ENCODE measurements around the gene TRIO. TPM values are rescaled to one million over a fixed set of nuclear protein-coding genes. Genes with fewer than 3 reads are reported as not detected.
A peak's percentile ranks its signal among the peaks of the same experiment; 100 is the strongest.

Gene TRIO
- total and polyA plus RNA-seq, 2 of the 8 experiments (the other 6 are each of a cell fraction or from before 2014, with no cell fraction given) = 35.1 to 69.1 TPM

DNA sequence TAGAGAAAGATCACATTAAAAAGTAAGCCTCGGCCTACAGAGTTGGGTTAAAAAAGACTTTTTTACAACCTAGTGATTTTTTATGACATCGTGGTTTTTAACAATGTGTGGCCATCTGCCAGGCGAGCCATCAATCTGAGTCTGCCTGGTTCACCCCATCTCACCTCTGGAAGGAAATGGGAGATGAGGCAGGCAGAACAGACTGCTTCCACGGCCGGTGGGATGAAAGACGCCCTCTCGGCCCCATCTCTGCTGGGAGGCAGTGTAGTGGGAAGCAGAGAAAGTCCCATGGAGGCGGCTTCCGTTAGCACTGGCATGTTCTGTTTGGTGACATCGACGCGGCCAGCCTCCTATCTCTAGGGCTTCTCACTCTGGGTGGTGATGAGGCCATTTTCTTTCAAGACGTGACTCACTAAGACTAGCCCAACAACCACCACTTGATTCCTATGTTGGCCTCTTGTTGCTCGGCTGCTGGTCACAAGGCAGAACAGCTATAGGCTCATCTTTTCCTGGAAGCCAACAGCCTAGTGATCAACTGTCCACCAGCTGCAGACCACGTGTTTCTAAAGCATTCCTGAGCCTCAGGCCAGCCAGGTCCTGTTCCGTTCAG, 306.0 kb downstream of the TRIO start:
- ChIA-PET POLR2A (ENCODE audit: partially characterized antibody) (interaction anchor here (0.6 kb wide), 1 partner anchor 176 kb away, joined by 3 read pairs; no protein-coding TSS in a partner anchor), CTCF (ENCODE audit: partially characterized antibody) (no interaction called here)
- H3K18ac ChIP-seq (ENCODE audit: extremely low read depth, low read length) = no peak overlapping the region
- H3K9ac ChIP-seq (replicated peaks in 1 of 4; ENCODE audit: extremely low read depth in 1 of 4, low read depth in 3 of 4, low read length in 3 of 4) = no peak overlapping the region
- H2BK120ac ChIP-seq (replicated peaks; ENCODE audit: low read depth, low read length) = no peak overlapping the region
- H4K8ac ChIP-seq (ENCODE audit: extremely low read depth, insufficient read depth, low read length) = peak overlapping the region; percentile 53
- no peak overlapping the region for H2BK20ac ChIP-seq (ENCODE audit: low read length)
- H2AK5ac ChIP-seq (ENCODE audit: low read depth, low read length) = no peak overlapping the region
- H3K79me1 ChIP-seq (ENCODE audit: low read depth, low read length) = no peaks in the 10 kb centered on the region
- H2BK15ac ChIP-seq (ENCODE audit: low read length) = no peak overlapping the region
- no peaks in the 10 kb centered on the region for H3K23me2 ChIP-seq (ENCODE audit: low read depth, low read length)
- WGBS, 2 experiments (ENCODE audit: extremely low coverage in 1 of 2, insufficient coverage in 1 of 2, insufficient read length in 1 of 2, insufficient replicate concordance in 2 of 2, low coverage in 1 of 2, low lambda C conversion rate in 2 of 2, missing lambda C conversion rate in 1 of 2) = 91% methylated on average over 16 of the region's 16 CpGs; no CpG with 5 or more reads in 1 of the 2 experiments
- peaks cover 4 to 21% (median 13%) of the 10 kb centered on the region in 4 experiments for H3K4me1 ChIP-seq (replicated peaks in 1 of 4; ENCODE audit: control insufficient read depth in 3 of 4, insufficient read depth in 4 of 4, low read length in 3 of 4)
- no peak overlapping the region for H3K23ac ChIP-seq (ENCODE audit: insufficient read length)
- no peak overlapping the region for H3K4ac ChIP-seq (replicated peaks; ENCODE audit: insufficient read length, low read depth, low read length)
- no peak overlapping the region for H3K4me3 ChIP-seq (ENCODE audit: extremely low read depth in 1 of 4, insufficient read depth in 2 of 4, low read depth in 3 of 4, low read length in 4 of 4)
- H3K56ac ChIP-seq (replicated peaks; ENCODE audit: insufficient read length, low read depth, low read length) = no peak overlapping the region
- no peak overlapping the region for H4K91ac ChIP-seq (replicated peaks; ENCODE audit: insufficient read length, low read length)
- H4K5ac ChIP-seq (ENCODE audit: insufficient read length, low read depth, low read length) = no peak overlapping the region
- no peaks in the 10 kb centered on the region for H3K36me3 ChIP-seq (ENCODE audit: control insufficient read depth in 2 of 4, insufficient read depth in 4 of 4, low read length in 3 of 4)
- peaks cover 0 to 1% of the 10 kb centered on the region in 2 experiments for H4K20me1 ChIP-seq (replicated peaks in 1 of 2; ENCODE audit: control insufficient read depth in 1 of 2, insufficient read depth in 2 of 2, low read length in 2 of 2)
- no peak for DNase-seq (ENCODE audit: low read depth in 1 of 2, low spot score in 2 of 2)
- no peak for FAIRE-seq
- no peak overlapping the region for H3K4me2 ChIP-seq (ENCODE audit: insufficient read depth in 1 of 2, low read depth in 2 of 2, low read length in 2 of 2)
- H2AFZ ChIP-seq (ENCODE audit: low read length) = no peak overlapping the region
- no peaks in the 10 kb centered on the region for H3K27me3 ChIP-seq (replicated peaks in 1 of 4; ENCODE audit: control insufficient read depth in 3 of 4, extremely low read depth in 1 of 4, insufficient read depth in 3 of 4, low read length in 3 of 4)
- no peaks in the 10 kb centered on the region for H3K79me2 ChIP-seq (ENCODE audit: control insufficient read depth in 1 of 2, insufficient read depth in 2 of 2, low read length in 2 of 2)
- H3K9me3 ChIP-seq (ENCODE audit: insufficient read depth in 2 of 2, low read depth in 1 of 2, low read length in 1 of 2) = no peaks in the 10 kb centered on the region
- no peak overlapping the region for H3K14ac ChIP-seq (ENCODE audit: insufficient read length)
- H2BK5ac ChIP-seq (ENCODE audit: low read depth, low read length) = no peak overlapping the region
- TF ChIP-seq CBX5 (IDR thresholded peaks at IDR 0.05; ENCODE audit: low read depth, low read length) (no peak), GABPA (IDR thresholded peaks at IDR 0.05; ENCODE audit: borderline replicate concordance, insufficient read depth, low read length) (no peak), CHD2 (IDR thresholded peaks at IDR 0.05; ENCODE audit: low read length) (no peak), TAF1 (IDR thresholded peaks at IDR 0.05; ENCODE audit: low read depth, low read length) (no peak), HDAC2 (IDR thresholded peaks at IDR 0.05; ENCODE audit: borderline replicate concordance in 1 of 2, low read depth in 2 of 2, low read length in 2 of 2) (no peak), HDAC6 (IDR thresholded peaks at IDR 0.05; ENCODE audit: low read depth, low read length) (no peak), RXRA (IDR thresholded peaks at IDR 0.05; ENCODE audit: insufficient read depth, low read depth, low read length) (no peak), RAD21 (IDR thresholded peaks at IDR 0.05 in 1 of 2, conservative IDR thresholded peaks at IDR 0.05 in 1 of 2; ENCODE audit: low read depth in 2 of 2, low read length in 2 of 2) (no peak)
- H2BK12ac ChIP-seq (ENCODE audit: low read depth, low read length) = no peak overlapping the region
- H3K27ac ChIP-seq (ENCODE audit: low read depth, low read length) = no peak overlapping the region
